Keratinocyte (primary cell): ENCODE results near the gene NRBF2.

ENCODE experiments used
- CTCF ChIP-seq, 3 experiments: IDR thresholded peaks in 1 of 3; conservative IDR thresholded peaks in 1 of 3; optimal IDR thresholded peaks in 1 of 3; 2 replicates in 2 of 3; 3 replicates in 1 of 3; pipeline versions ENCODE3 to v1.5.1; 2011; ENCODE audit warnings: low read length in 3 of 3, mild to moderate bottlenecking in 3 of 3, moderate library complexity in 2 of 3, control low read depth in 1 of 3, inconsistent platforms in 1 of 3; ENCODE audit not compliant: insufficient read depth in 2 of 3; ENCODE audit errors: extremely low read depth in 1 of 3
- EZH2 ChIP-seq: IDR thresholded peaks from one replicate; pipeline ENCODE4 v1.6.1; 2012; ENCODE audit warnings: inconsistent platforms, mild to moderate bottlenecking, low read length, moderate library complexity

DNA sequence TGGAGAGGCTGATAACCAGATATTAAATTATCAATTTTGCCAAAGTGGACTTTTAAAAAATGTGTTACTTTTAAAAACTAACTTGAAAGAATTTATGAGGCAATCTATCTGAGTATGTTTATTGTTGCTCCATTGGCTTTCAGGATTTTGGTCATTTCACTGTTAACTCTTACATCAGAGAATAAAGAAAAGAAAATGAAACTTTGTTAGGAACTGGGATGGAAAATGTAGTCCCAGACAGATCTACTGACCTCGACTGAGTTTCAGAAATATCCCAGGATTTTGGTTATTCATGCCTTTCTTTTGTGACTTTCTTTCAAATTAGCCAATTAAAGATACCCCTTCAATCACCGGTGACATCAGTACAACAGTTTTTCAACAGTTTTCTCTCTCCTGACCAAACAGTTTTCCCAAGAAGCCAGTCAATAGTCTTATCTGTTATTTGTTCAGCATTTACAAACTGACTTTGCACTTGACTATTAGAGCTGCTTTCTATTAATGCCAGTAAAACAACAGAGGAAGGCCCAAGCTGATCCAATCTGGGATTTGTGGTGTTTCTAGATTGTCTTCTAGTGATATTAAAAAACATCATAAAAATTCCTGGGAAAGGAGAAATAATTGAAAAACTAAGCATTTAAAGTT is 35.8 kb downstream of the NRBF2 start:
- TF ChIP-seq EZH2 (no peak), CTCF (optimal IDR thresholded peaks at IDR 0.05 in 1 of 3, IDR thresholded peaks at IDR 0.05 in 1 of 3, conservative IDR thresholded peaks at IDR 0.05 in 1 of 3; ENCODE audit: extremely low read depth in 1 of 3, insufficient read depth in 2 of 3, low read length in 3 of 3) (no peak)
